CD4-positive, alpha-beta T cell treated with Interleukin-17A for 1 hour (primary cell): ENCODE results near the gene GTF2I.
"Not testable (repeated sequence)": the region's sequence is repeated elsewhere in the genome, so short reads cannot be mapped to it uniquely, and the experiment has no call there.

Experiments
- DNase-seq: peaks from one replicate; pipeline ENCODE4 v3.0.0-alpha.2; 2020

Gene GTF2I

GRCh38 chr7:74718336-74718735 is 60.8 kb downstream of the GTF2I start:
- no peak for DNase-seq

- no peak for DNase-seq
These were observed 64.6 kb downstream of the GTF2I start for GRCh38 chr7:74722153-74722552.

DNA sequence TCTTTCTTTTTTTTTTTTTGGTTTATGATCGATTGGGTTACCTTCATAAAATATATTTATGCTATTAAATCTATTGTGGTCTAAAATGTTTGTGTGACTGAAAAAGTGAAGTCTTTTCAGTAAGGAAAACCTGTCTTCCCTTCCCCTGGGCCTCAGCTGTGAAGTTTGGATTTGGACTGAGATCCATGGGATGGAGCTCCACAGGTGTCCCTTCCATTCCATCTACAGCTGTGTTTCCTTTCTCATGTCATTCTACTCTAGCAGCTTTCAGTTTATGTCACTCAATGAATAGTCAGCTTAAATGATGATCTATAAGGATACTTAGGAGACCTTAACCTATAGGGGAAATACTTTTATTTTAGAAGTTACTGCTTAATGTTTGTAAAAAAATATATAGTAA is 68.3 kb downstream of the GTF2I start:
- DNase-seq = no peak

DNA sequence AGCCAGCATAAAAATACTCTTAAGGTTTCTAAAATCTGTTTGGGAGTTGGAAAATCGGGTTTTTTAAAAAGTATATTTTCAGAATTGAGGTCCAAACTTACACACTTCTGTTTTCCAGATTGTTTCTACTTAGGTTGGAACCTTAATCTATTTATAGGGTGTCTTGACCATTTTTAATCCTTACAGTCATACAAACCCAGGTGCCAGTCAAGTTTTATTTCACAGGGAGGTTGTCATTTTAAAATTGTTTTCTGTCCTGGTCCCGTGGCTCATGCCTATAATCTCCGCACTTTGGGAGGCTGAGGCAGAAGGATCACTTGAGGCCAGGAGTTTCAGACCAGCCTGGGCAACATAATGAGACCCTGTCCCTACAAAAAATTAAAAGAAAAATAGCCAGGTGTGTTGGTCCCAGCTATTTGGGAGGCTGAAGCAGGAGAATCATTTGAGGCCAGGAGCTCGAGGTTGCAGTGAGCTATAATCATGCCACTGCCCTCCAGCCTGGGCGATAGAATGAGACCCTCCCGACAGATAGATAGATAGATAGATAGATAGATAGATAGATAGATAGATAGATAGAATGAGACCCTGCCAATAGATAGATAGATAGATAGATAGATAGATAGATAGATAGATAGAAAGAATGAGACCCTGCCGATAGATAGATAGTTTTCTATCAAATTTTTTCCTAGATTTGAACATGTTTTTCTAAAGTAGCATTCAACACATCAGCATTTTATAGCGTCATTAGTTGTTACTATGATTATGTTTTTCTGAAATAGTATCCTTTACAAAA is 69.0 kb downstream of the GTF2I start:
- no peak for DNase-seq

DNA sequence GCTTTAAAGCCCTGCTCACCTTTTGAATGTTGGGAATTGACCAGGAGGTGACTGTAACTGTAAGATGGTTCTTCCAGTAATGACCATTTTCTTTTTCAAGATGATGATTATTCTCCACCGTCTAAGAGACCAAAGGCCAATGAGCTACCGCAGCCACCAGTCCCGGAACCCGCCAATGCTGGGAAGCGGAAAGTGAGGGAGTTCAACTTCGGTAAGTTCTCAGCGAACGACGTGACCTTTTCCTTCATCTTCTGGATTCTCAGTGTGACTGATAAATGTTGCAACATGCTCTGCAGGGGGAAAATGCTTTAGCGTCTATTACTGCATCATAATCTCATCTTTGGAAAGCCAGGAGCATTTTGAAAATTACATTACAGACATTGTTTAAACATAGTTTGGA is 71.2 kb downstream of the GTF2I start:
- DNase-seq = not testable (repeated sequence)

GRCh38 chr7:74730186-74730585 is 72.7 kb downstream of the GTF2I start:
- not testable (repeated sequence) for DNase-seq

DNA sequence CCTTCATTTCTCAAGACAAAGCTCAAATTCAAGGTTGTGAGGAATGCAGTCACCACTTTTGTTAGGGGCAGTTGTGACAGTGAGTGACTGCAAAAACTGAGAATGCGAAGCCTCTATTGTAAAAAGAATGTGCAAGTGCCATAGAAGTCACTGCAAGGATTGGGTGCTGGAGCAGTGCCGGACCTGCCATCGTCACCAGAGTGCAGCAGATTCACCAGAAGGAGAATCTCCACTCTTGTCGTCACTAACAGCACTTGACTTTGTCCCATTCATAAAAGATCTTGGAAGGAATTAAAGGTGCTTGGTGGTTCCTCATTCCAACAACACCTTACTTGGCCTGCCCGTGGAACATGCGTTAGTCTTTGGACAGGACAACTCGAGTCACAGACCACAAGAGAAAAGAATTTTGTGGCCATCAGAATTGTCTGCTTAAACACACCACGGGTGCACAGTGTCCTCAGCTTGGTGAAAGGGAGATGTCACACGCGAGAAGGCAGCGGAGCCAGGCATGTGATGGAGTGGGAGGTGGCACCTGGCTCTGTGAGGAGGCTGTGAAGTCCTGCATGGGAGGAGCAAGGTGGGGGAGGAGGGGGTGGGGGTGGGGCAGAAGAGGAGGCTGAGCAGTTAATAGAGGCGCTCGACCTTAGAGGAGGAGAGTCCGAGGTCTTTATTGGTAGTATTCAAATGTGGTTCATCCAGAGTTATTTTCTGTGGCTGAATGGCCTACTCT is 82.6 kb downstream of the GTF2I start:
- DNase-seq = not testable (repeated sequence)

DNA sequence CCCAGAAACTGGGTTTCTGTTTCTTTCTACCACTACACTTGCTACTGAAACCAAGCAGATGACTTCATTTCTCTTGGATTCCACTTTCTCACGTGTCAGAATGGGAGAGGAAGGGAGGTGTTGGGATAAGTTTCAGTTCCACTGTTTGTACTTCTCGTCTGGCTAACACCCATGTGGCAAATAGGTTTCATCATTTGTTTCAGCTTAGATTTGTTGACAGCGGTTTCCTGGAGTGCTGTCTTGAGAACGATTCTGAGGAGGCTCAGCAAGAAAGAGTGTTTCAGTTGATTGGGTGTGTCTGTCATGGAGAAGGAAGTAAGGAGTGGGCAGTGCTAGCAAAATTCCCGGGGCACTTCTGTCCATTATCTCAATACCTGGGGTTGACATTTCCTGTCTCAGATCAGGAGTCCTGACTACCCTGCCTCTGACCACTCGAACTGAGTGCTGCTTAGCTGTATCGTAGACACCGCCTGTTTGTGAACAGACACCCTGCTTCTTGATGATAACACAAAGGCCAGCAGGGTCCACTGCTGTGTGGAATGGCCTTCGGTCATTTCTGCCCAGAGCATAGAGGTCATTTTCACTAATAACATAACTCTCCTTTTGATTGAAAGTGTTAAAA is 86.5 kb downstream of the GTF2I start:
- DNase-seq = not testable (repeated sequence)

DNA sequence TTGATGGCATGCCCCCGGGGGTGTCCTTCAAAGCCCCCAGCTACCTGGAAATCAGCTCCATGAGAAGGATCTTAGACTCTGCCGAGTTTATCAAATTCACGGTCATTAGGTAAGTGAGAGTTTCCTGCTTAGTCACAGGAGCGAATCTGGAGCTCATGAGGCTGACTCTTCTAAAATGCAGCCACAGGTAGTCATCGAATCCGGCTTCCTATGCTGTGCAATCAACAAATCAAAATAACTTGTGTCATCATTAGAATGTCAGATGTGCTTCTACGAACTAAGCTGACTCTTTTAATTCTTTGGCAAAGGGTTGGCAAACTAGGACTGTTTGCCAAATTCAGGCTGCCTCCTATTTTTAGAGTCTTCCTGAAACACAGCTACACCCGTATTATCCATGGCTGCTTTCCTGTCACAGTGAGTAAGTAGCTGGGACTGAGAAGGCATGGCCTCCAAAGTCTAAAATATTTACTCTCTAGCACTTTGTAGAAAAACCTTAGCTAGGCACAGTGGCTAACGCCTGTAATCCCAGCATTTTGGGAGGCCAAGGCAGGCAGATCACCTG is 96.5 kb downstream of the GTF2I start:
- not testable (repeated sequence) for DNase-seq

- DNase-seq = not testable (repeated sequence)
These were observed 99.2 kb downstream of the GTF2I start for GRCh38 chr7:74756673-74757072.

GRCh38 chr7:74758268-74758667 is 100.8 kb downstream of the GTF2I start:
- not testable (repeated sequence) for DNase-seq

- DNase-seq = not testable (repeated sequence)
These were observed 101.5 kb downstream of the GTF2I start for GRCh38 chr7:74758982-74759381.

- not testable (repeated sequence) for DNase-seq
These were observed 107.8 kb downstream of the GTF2I start for GRCh38 chr7:74765205-74765918.

- not testable (repeated sequence) for DNase-seq
These were observed 109.0 kb downstream of the GTF2I start for GRCh38 chr7:74766509-74766908.

- not testable (repeated sequence) for DNase-seq
These were observed 109.5 kb downstream of the GTF2I start for GRCh38 chr7:74766991-74767390.

GRCh38 chr7:74770062-74770461 is 112.5 kb downstream of the GTF2I start:
- not testable (repeated sequence) for DNase-seq

DNA sequence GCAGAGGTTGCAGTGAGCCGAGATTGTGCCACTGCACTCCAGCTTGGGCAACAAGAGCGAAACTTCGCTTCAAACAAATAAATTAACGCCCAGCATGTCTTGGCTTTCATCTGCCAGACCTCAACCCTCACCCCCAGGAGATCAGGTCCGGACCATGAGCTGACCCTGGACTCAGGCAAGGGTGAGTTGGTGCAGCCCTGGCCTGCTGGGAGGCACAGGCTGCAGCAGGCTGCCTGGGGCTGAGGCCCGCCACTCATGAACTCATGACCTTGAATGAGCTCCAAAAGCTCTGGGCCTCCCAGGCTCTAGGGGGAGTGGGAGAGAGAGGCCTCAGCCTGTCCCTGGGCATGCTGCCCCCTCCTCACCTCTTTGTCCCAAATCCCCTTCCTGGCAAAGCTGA is 114.6 kb downstream of the GTF2I start:
- not testable (repeated sequence) for DNase-seq

- DNase-seq = not testable (repeated sequence)
These were observed 116.5 kb downstream of the GTF2I start, which contains the start of gene NCF1 for GRCh38 chr7:74773760-74774750. NCF1 (plus strand) TSS chr7:74774011; CDS start chr7:74774032, 21 bp downstream.

DNA sequence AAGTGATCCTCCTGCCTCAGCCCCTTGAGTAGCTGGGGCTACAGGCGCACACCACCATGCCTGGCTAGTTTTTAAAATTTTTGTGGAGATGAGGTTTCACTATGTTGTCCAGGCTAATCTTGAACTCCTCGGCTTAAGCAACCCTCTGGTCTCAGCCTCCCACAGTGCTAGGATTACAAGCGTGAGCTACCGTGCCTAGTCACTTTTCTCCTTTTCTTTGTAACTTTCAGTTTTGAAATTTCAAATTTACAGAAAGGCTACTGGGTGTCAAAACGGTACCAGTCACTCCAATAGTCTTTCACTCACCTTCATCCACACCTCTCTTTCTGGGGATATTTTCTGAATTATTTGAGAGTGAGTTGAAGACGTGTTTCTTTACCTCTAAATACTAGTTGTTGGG is 117.6 kb downstream of the GTF2I start:
- DNase-seq = not testable (repeated sequence)

DNA sequence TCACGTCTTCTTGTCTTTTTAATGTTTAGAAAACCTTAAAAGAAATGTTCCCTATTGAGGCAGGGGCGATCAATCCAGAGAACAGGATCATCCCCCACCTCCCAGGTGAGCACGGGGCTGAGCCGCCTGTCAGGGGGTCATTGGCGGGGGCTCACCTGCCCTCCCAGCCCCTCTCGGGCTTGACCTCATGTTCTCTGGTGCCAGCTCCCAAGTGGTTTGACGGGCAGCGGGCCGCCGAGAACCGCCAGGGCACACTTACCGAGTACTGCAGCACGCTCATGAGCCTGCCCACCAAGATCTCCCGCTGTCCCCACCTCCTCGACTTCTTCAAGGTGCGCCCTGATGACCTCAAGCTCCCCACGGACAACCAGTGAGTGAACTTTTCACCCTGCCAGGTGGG is 121.5 kb downstream of the GTF2I start:
- not testable (repeated sequence) for DNase-seq

GRCh38 chr7:74781746-74782145 is 124.2 kb downstream of the GTF2I start:
- DNase-seq = not testable (repeated sequence)
